ENCODE data around the gene UBXN2A.

DNA sequence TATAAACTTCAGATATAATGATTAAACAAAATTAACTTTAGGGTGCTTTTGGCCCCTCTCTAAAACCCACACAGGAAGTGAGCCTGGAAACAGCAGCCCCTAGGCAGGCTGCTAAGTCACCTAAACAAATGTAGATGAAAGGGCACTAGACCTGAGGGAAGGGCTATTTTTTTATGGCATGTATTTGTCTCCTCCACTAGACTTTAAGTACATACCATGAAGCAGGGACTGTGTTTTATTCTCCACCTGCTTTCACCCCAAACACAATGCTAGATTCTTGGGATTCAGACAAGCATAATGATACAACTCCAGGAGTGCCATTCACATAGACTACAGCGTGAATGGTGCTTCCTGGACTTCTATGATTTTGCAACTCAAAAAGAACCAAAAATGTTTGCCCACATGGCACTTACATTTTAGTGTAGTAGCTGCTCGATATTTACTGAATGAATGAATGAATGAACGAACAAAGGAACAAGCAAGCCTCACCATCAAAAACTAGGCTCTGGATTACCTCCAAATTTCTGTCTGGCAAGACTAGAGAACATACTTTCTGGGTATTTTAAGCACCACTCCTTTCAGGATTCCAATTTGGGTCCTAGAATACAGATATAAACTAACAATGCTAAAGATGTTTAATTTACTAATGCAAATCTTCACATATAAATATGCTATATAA is 23.4 kb upstream of the UBXN2A start:
- TF ChIP-seq, protein P1, sequence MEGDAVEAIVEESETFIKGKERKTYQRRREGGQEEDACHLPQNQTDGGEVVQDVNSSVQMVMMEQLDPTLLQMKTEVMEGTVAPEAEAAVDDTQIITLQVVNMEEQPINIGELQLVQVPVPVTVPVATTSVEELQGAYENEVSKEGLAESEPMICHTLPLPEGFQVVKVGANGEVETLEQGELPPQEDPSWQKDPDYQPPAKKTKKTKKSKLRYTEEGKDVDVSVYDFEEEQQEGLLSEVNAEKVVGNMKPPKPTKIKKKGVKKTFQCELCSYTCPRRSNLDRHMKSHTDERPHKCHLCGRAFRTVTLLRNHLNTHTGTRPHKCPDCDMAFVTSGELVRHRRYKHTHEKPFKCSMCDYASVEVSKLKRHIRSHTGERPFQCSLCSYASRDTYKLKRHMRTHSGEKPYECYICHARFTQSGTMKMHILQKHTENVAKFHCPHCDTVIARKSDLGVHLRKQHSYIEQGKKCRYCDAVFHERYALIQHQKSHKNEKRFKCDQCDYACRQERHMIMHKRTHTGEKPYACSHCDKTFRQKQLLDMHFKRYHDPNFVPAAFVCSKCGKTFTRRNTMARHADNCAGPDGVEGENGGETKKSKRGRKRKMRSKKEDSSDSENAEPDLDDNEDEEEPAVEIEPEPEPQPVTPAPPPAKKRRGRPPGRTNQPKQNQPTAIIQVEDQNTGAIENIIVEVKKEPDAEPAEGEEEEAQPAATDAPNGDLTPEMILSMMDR (IDR thresholded peaks at IDR 0.05; ENCODE audit: low read length), result no peak
- TF ChIP-seq EZH2 (IDR thresholded peaks at IDR 0.05; ENCODE audit: borderline replicate concordance, low read length), result no peak

All from OCI-LY1 (cell line).